Measurements from ENCODE around the gene LRIT1. TPM values are rescaled to one million over a fixed set of nuclear protein-coding genes. Genes with fewer than 3 reads are reported as not detected.

The LRIT1 gene
- total and polyA plus RNA-seq, 2 donors (not counting 3 experiments of a cell fraction or from before 2014, with no cell fraction given): not detected

GRCh38 chr10:84181631-84182030, 59.7 kb downstream of the LRIT1 start:
- H3K4me3 ChIP-seq (replicated peaks in 1 of 3; ENCODE audit: insufficient read depth in 1 of 3, low read depth in 1 of 3, low read length in 3 of 3): no peak overlapping the region
- no peaks in the 10 kb centered on the region for H3K9me3 ChIP-seq (replicated peaks; ENCODE audit: control insufficient read depth, insufficient read depth, low read length)
- no peaks in the 10 kb centered on the region for H3K27me3 ChIP-seq (ENCODE audit: control insufficient read depth in 2 of 2, insufficient read depth in 2 of 2, low read length in 2 of 2)
- no peak for TF ChIP-seq MYC (IDR thresholded peaks at IDR 0.05; ENCODE audit: low read depth, low read length)
- no peak for TF ChIP-seq JUN (IDR thresholded peaks at IDR 0.05; ENCODE audit: borderline replicate concordance, insufficient read depth, insufficient read length, low read depth)
- TF ChIP-seq EZH2 (IDR thresholded peaks at IDR 0.05; ENCODE audit: borderline replicate concordance, low read depth, low read length, severe bottlenecking): no peak
- TF ChIP-seq POLR2AphosphoS5 (IDR thresholded peaks at IDR 0.05; ENCODE audit: insufficient read depth, low read depth, low read length): no peak
- no peak for TF ChIP-seq FOS (IDR thresholded peaks at IDR 0.05; ENCODE audit: borderline replicate concordance, insufficient read depth, low read length)
- no peak for TF ChIP-seq CTCF (IDR thresholded peaks at IDR 0.05; ENCODE audit: extremely low read depth in 1 of 2, insufficient read depth in 1 of 2, low read depth in 1 of 2, low read length in 2 of 2)
- TF ChIP-seq MAX (IDR thresholded peaks at IDR 0.05; ENCODE audit: insufficient read depth, insufficient read length): no peak
- no peak for TF ChIP-seq GATA2 (IDR thresholded peaks at IDR 0.05; ENCODE audit: insufficient read depth, insufficient read length, low read depth, low read length)
- TF ChIP-seq POLR2A (IDR thresholded peaks at IDR 0.05; ENCODE audit: low read depth, low read length): no peak
- no peaks in the 10 kb centered on the region for H3K4me1 ChIP-seq (ENCODE audit: control insufficient read depth, extremely low read depth, insufficient read depth, low read length)
- dilution Hi-C loops (cut with MboI; ENCODE audit: extremely low pct_ligation_motif_present, low sequenced_read_pairs): no loop called here
- intact Hi-C loops (cut with micrococcal nuclease): no loop called here
- no peaks in the 10 kb centered on the region for H3K79me2 ChIP-seq (ENCODE audit: control insufficient read depth, insufficient read depth, low read length)
- no peaks in the 10 kb centered on the region for H3K36me3 ChIP-seq (ENCODE audit: control insufficient read depth in 2 of 2, extremely low read depth in 1 of 2, insufficient read depth in 2 of 2, low read length in 2 of 2)
- no peak overlapping the region for H3K27ac ChIP-seq (ENCODE audit: insufficient read depth, low read depth, low read length)
- BruUV-seq (replicated peaks): no TSS peak
- no peak overlapping the region for H3K4me2 ChIP-seq (ENCODE audit: insufficient read depth, low read length)
- H2AFZ ChIP-seq (ENCODE audit: low read depth, low read length): no peak overlapping the region
- FAIRE-seq (no peak), DNase-seq (ENCODE audit: low read depth, low spot score) (no peak)
- no peaks in the 10 kb centered on the region for H4K20me1 ChIP-seq (replicated peaks; ENCODE audit: control insufficient read depth, extremely low read depth, insufficient read depth, low read length)
- no peak overlapping the region for H3K9ac ChIP-seq (replicated peaks; ENCODE audit: extremely low read depth, insufficient read depth, low read length)
- CTCF ChIA-PET: no interaction called here
- no peaks in the 10 kb centered on the region for H3K9me1 ChIP-seq (replicated peaks; ENCODE audit: control insufficient read depth, extremely low read depth, insufficient read depth, low read length)
- POLR2A ChIA-PET: no interaction called here

Other genes with a start within 250 kb of the LRIT1 start
- gene GHITM, start 102.0 kb downstream of the LRIT1 start, total RNA-seq: 113 and 114 TPM in 2 replicates
- 96.5 and 122 TPM in 2 replicates for gene GHITM, start 102.0 kb downstream of the LRIT1 start, polyA plus RNA-seq
- not detected in 2 replicates for gene GPR15LG, start 67.7 kb downstream of the LRIT1 start, total RNA-seq
- not detected in 2 replicates for gene GPR15LG, start 67.7 kb downstream of the LRIT1 start, polyA plus RNA-seq
- 0.14 and 0.53 TPM in 2 replicates for gene CDHR1, start 47.0 kb downstream of the LRIT1 start, total RNA-seq
- gene CDHR1, start 47.0 kb downstream of the LRIT1 start, polyA plus RNA-seq: 0.11 and 0.13 TPM in 2 replicates
- not detected in 2 replicates for gene LRIT2, start 16.0 kb downstream of the LRIT1 start, total RNA-seq
- not detected in 2 replicates for gene LRIT2, start 16.0 kb downstream of the LRIT1 start, polyA plus RNA-seq
- gene RGR, start 3.5 kb upstream of the LRIT1 start, total RNA-seq: not detected in 2 replicates
- not detected in 2 replicates for gene RGR, start 3.5 kb upstream of the LRIT1 start, polyA plus RNA-seq
- 49.3 and 50.8 TPM in 2 replicates for gene CCSER2, start 87.0 kb upstream of the LRIT1 start, total RNA-seq
- gene CCSER2, start 87.0 kb upstream of the LRIT1 start, polyA plus RNA-seq: 13.9 and 14.5 TPM in 2 replicates